Activated effector memory CD4-positive, alpha-beta T cell treated with anti-CD3 and anti-CD28 coated beads, Interleukin-2, amount 50 U/mL, for 16 hours (primary cell): ENCODE data around the gene P3H2.

ENCODE experiments used
- DNase-seq: peaks from one replicate; pipeline ENCODE4 v3.0.0-alpha.2; 2020

Gene P3H2

DNA sequence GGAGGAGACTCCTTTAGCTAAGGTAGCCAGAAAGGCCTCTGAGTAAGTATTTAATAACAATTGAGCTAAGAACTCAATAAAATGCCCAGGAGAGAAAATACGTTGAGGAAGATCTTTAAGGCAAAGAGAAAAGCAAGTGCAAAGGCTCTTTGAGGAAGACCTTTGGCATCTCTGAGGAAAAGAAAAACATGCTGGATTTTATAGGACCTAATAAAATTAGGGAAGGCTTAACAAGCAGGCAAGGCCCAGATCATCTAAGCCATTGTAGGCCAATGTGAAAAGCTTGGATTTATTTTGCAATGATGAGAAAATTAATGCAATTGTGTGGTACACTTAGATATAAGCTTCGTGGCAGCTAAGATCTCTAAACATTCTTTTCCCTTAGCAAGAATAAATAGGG, 75.7 kb downstream of the P3H2 start:
- DNase-seq: no peak

- DNase-seq: no peak
Measured at GRCh38 chr3:190044142-190044541, 76.6 kb downstream of the P3H2 start.

- no peak for DNase-seq
Measured at GRCh38 chr3:190043741-190044140, 77.0 kb downstream of the P3H2 start.

DNA sequence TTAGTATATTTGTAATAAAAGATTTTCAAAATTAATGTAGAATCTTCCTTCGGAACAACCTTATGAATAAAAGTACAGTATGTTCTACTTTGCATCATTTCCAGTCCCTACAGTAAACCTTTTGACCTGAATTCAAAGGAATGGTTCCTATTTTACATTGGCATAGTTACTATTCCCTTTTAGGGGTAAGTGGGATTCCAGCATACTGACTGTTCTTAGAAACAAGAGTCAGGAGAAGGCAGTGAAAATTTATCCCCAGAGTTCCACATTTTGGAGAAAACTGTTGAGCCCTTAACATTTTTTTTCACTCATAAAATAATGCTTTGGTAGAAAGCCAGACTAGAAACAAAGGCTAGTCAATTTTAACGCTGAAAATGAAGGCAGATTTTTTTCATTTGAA, 78.1 kb downstream of the P3H2 start:
- no peak for DNase-seq

DNA sequence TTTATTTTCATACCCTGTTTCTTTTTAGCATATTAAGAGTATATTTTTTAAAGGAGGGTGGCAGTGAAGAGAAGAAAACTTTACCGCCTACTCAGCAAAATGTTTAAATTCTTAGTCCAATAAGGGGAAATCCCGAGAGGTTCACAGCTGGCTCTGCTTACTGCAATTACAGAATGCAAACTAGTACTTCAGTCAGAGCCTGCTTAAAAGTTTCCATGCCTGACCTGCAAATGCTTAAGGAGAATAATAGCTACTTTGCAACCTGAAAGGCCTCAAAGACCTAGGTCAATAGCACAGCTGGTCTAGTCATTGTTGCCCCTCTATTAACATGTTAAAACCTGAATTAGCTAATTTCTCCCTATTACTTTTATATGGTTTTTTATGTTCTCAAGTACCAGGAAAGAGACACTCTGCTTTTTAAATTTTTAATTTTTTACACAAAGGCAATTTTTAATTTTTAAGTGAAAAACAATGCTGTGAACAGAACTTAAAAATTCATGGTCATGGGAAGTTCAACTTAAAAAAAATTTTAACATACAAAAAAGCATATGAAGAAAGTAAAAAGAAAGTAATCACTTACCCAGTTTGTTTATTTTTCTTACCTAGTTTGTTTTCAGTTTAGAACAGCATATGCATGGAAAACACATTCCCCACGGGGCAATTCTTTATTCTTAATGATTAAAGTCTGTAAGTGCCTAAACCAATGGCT, 79.2 kb downstream of the P3H2 start:
- DNase-seq: no peak

- no peak for DNase-seq
Measured at GRCh38 chr3:190040145-190040544, 80.6 kb downstream of the P3H2 start.

DNA sequence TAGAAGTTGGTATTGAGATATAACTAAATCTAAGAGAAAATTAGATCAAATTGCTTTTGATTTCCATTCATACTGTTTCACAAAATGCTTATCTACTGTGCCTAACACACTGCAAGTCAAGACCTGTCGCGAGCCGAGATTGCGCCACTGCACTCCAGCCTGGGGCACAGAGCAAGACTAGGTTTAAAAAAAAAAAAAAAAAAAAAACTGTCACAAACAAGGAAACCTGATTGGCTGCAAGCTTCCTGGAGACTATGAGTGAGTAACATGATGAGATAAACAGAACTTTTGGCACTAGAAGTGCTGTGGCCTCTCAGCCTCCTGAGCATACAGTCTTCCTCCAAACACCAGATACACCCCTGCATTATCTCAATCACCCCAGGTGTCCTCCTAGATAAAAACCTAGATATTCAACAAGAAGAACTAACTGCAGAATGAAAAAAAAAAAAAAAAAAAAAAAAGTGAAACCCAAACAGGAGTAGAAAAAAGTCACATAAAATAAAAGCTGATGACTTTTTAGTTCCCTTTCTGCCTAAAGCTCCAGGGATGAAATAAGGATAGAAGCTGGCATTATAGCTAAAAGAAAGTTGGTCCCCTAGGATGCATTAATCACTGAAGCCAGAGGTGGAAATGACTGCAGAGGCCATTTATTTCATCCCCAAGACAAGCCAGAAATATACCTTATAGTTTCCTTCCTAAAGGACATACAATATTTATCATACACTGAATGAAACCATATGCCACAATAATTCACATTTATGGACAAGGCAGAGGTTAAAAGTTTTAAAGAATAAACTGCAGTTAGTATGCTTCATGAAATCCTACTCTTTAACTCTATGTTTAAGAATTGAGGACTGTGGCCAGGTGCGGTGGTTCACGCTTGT, 82.4 kb downstream of the P3H2 start:
- no peak for DNase-seq

DNA sequence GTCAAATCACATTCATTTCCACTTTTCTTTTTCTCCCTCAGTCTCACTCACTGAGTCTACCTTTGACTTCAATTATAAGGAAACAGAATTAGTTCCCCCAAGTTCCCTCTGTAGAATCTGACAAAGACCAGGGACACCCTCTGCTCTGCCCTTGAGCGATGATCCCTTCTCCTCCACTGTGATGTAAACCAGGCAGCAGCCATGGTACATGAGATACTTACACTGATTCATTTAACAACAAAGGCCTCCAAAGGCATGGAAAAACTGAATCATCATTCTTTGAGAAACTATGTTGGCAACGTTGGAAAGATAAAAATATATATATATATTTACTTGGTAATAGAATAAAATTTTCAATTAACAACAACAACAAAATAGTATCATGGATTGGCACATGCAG, 84.1 kb downstream of the P3H2 start:
- DNase-seq: no peak

DNA sequence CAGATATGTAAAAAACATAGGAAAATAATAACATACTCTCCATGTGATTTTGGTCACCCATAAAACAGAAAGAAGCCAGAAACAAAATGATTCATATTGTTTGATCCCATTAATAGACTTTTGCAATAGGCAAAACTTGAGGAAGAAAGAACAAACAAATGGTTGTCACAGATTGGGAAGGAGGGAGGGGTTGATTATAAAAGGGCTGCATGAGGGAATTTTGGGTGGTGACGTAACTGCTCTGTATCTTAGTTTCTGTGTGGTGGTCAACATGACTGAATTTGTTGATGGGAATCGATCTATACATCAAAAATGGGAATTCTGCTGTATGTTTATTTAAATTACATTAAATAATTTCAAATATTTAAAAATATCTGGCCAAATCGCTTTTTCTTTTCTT, 86.3 kb downstream of the P3H2 start:
- DNase-seq: no peak

DNA sequence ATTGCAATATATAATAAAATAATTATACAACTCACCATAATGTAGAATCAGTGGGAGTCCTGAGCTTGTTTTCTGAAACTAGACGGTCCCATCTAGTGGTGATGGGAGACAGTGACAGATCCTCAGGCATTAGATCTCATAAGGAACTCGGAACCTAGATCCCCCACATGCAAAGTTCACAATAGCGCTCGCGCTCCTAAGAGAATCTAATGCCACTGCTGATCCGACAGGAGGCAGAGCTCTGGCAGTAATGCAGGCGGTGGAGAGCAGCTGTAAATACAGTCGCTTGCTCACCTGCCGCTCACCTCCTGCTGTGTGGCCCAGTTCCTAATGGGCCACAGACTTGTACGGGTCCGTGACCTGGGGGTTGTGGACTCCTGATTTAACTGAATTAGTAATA, 87.8 kb downstream of the P3H2 start:
- DNase-seq: no peak

DNA sequence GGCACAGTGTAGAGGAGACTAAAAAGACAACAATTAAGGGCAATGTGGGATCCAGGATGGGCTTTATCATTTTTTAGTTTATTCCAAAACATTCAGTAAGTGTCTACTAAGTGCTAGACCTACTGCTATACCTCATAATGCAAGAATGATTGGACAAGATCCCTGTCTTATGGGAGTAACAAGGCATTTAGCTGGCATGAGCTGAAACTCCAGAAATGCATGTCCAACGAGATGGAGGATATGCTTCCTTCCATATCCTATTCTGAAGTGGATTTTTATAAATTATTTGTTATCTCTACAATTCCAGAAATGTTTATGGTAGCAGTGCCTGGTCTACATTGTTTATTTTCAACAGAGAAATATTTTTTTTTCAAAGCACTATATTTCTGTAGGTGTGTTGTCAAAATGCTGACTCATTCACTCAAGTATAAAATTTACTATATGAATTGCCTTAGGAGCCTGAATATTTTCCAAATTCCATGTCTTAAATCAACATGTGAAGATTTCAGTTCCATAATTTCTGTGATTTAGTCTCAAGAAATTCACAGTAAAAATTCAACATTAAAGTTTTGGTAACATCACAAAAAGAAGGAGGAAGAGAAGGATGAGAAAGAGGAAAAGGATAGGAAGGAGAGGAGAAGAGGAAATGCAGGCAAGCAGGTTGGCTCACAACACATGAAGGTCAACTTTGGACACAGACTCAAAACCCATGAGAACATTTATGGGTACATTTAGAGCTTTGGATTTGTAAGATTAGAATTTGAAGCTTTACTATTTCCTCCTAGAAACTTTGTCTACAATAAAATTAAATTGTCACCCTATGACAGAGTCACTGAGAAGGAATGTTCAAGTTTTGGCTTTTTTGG, 88.6 kb downstream of the P3H2 start:
- DNase-seq: no peak

- DNase-seq: no peak
Measured at GRCh38 chr3:190027116-190027515, 93.6 kb downstream of the P3H2 start.

- no peak for DNase-seq
Measured at GRCh38 chr3:190026154-190026553, 94.5 kb downstream of the P3H2 start.

GRCh38 chr3:190024912-190025311, 95.8 kb downstream of the P3H2 start:
- no peak for DNase-seq

DNA sequence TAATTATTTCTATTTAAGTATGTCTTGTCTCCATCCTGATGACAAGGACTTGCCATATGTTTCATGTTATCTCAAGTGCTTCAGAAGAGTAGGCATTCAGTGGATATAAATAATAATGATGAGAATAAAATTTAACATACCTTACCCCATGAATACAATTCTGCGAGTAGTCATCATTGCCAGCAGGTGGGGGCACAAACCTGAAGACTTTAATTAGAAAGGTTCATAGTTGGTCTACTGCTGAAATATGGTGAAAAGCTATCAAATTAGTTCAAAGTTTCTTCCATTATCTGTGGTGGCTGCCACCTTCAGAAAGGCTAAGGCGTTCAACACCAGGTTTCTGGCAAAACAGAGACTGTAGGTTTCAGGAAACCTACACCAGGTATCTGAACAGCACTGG, 100.9 kb downstream of the P3H2 start:
- DNase-seq: no peak

- no peak for DNase-seq
Measured at GRCh38 chr3:190019006-190019405, 101.7 kb downstream of the P3H2 start.

- no peak for DNase-seq
Measured at GRCh38 chr3:190018460-190018859, 102.2 kb downstream of the P3H2 start.

- no peak for DNase-seq
Measured at GRCh38 chr3:190017521-190018288, 103.0 kb downstream of the P3H2 start.

DNA sequence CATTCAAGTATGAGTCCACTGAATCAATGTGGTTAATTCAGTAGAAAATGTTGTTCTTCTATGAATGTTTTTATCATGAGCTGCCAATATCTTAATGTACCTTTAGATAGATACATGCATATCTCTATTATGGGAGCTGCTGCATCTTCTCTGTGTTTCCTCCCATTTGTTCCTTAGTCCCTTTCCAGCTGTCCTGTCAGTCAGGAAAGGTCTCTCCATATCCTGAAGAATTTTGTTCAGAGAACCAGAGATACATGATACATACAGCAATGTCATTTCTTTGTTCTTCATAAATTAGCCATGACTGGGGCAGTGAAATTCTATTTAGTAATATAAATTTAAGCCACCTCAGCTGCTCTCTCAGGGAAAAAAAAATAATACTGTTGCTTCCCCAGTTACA, 103.7 kb downstream of the P3H2 start:
- DNase-seq: no peak

- no peak for DNase-seq
Measured at GRCh38 chr3:190014940-190015339, 105.8 kb downstream of the P3H2 start.

GRCh38 chr3:190013943-190014924, 106.5 kb downstream of the P3H2 start:
- DNase-seq: no peak
